Uterus (tissue), 4 donors: ENCODE measurements around the gene FEM1B. TPM values are rescaled to one million over a fixed set of nuclear protein-coding genes. Genes with fewer than 3 reads are reported as not detected.
A peak's percentile ranks its signal among the peaks of the same experiment; 100 is the strongest.

Experiments
- DNase-seq, 2 donors: peaks; one replicate each; pipeline ENCODE4 v3.0.0-alpha.2; 2019 to 2020
- H3K27ac ChIP-seq, 2 donors: fragments of 200-600 bp; sonication (generic); 1 replicate in 1 of 2; 2 replicates in 1 of 2; pipeline ENCODE4 v1.5.1; 2016 to 2018
- H3K27me3 ChIP-seq, 2 donors: fragments of 200-600 bp; sonication (generic); one replicate each; pipeline ENCODE4 v1.5.1; 2018 to 2019; ENCODE audit warnings: control low read depth in 1 of 2
- H3K36me3 ChIP-seq, 2 donors: fragments of 200-600 bp; sonication (generic); one replicate each; pipeline ENCODE4 v1.5.1; 2019; ENCODE audit warnings: control low read depth in 1 of 2
- H3K4me1 ChIP-seq, 2 donors: fragments of 200-600 bp; sonication (generic); one replicate each; pipeline ENCODE4 v1.5.1; 2018 to 2019; ENCODE audit warnings: control low read depth in 1 of 2
- H3K4me3 ChIP-seq, 2 donors: fragments of 200-600 bp; sonication (generic); 1 replicate in 1 of 2; 2 replicates in 1 of 2; pipeline ENCODE4 v1.5.1; 2018 to 2019; ENCODE audit warnings: mild to moderate bottlenecking in 1 of 2
- H3K9me3 ChIP-seq, 2 donors: fragments of 200-600 bp; sonication (generic); one replicate each; pipeline ENCODE4 v1.5.1; 2019; ENCODE audit warnings: control low read depth in 1 of 2
- POLR2A ChIP-seq, 2 donors: fragments of 450-650 bp; IDR thresholded peaks; one replicate each; pipeline ENCODE4 v1.6.1; 2016; ENCODE audit warnings: antibody characterized with exemption in 2 of 2, mild to moderate bottlenecking in 1 of 2, moderate library complexity in 1 of 2
- intact Hi-C: fragments of 100-400 bp; cut with DNase I; formaldehyde crosslinking; loops from one replicate; pipeline ENCODE4 v1.15.1; 2023; ENCODE audit warnings: low total_unique reads
- total RNA-seq, 4 donors: library from RNA; depleted of rRNA in 3 of 4; stranded (reverse); fragments of >200 nt in 3 of 4; gene quantifications; one replicate each; pipeline versions ENCODE4 v1.1.0 to v1.2.4, GENCODE V29; 2014 to 2023
- TF ChIP-seq, protein P1 (sequence below), 4 experiments: fragments of 200-600 bp in 2 of 4; fragments of 450-650 bp in 2 of 4; sonication (generic) in 2 of 4; IDR thresholded peaks; one replicate each; pipeline ENCODE4 v1.5.1; 2016 to 2019; ENCODE audit warnings: antibody characterized with exemption in 4 of 4, mild to moderate bottlenecking in 2 of 4, moderate library complexity in 1 of 4
- donor health status: DM: yes; HTN: yes; CAD: no.

The FEM1B gene
- total RNA-seq, 4 donors from 2014 or later: 39.4 to 130 (median 77.4) TPM

DNA sequence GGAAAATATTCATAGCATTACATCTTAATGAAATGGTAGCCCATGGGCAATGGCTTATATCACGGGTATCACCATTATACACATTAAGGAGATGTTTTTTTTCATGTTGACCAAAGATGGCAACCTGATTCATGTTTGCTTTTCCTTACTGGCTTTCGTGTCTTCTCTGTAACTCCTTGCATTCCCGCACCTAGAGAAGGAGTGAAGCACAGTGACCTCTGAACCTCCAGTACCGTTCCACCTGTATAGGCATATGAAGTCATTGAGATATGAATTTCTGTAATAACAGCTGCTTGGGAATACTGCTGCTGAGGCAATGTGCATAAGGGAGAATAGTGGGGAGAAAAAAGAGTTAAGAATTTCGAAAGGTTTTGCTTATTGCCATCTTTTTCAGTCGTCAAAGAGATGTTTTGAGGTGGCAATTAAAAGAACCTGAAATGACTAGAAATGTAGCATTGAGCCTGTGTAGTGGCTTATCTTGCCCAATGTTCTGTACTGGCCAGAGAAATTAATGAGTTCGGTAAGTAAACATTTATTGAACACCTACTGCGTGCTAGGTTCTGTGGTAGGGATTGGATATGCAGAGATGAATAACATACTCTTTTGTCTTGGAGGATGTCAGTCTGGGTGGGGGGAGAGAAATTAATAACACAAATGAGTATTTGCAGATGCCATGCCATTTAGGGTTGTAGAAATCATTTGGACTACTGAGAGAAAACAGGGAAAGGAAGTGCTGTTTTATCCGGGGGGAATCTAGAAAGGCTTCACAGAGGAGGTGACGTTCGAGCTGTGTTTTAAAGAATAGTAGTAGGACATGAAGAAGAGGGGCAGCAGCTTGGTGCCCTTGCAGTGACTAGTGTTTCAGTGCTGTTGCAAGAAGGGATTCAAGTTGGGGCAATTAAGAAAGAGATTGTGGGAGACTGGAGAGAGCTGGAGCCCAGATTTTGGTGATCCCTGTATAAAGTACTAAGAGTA is 2.5 kb downstream of the FEM1B start:
- intact Hi-C loops: no loop called here
- TF ChIP-seq, protein P1, sequence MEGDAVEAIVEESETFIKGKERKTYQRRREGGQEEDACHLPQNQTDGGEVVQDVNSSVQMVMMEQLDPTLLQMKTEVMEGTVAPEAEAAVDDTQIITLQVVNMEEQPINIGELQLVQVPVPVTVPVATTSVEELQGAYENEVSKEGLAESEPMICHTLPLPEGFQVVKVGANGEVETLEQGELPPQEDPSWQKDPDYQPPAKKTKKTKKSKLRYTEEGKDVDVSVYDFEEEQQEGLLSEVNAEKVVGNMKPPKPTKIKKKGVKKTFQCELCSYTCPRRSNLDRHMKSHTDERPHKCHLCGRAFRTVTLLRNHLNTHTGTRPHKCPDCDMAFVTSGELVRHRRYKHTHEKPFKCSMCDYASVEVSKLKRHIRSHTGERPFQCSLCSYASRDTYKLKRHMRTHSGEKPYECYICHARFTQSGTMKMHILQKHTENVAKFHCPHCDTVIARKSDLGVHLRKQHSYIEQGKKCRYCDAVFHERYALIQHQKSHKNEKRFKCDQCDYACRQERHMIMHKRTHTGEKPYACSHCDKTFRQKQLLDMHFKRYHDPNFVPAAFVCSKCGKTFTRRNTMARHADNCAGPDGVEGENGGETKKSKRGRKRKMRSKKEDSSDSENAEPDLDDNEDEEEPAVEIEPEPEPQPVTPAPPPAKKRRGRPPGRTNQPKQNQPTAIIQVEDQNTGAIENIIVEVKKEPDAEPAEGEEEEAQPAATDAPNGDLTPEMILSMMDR (IDR thresholded peaks at IDR 0.05): no peak
- TF ChIP-seq POLR2A (IDR thresholded peaks at IDR 0.05): no peak
- Histone ChIP-seq H3K4me1 (peaks cover 0 to 4% of the 10 kb centered on the region in 2 donors), H3K27ac (peak overlapping the region; percentile 99), H3K9me3 (no peaks in the 10 kb centered on the region), H3K4me3 (peak overlapping the region; percentile 80 to 83), H3K36me3 (no peaks in the 10 kb centered on the region), H3K27me3 (no peaks in the 10 kb centered on the region)
- no peak for DNase-seq

DNA sequence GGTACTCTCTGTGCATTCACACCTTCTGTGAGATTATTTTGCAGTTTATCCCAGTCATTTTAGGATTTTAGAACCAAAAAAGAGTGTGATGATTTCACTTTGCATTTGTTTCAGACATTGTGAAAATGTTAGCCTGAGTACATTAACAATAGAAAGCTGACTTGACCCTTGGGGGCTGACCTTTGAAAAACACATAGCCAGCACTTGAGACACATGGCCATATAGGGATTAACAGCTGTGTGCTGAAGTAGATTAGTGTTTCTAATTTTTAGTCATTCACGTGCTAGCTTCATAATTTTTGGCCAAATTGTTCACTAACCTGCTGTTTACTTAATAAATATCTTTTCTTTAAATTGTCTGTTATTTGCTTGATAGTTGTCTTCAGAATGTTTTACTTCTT is 3.5 kb downstream of the FEM1B start:
- Histone ChIP-seq H3K27me3 (no peaks in the 10 kb centered on the region), H3K36me3 (no peaks in the 10 kb centered on the region), H3K4me1 (peaks cover 0 to 4% of the 10 kb centered on the region in 2 donors), H3K9me3 (no peaks in the 10 kb centered on the region), H3K27ac (peak overlapping the region; percentile 99), H3K4me3 (peak overlapping the region; percentile 80 to 83)
- intact Hi-C loops: no loop called here
- no peak for TF ChIP-seq POLR2A (IDR thresholded peaks at IDR 0.05)
- TF ChIP-seq, protein P1 (IDR thresholded peaks at IDR 0.05): no peak
- no peak for DNase-seq

DNA sequence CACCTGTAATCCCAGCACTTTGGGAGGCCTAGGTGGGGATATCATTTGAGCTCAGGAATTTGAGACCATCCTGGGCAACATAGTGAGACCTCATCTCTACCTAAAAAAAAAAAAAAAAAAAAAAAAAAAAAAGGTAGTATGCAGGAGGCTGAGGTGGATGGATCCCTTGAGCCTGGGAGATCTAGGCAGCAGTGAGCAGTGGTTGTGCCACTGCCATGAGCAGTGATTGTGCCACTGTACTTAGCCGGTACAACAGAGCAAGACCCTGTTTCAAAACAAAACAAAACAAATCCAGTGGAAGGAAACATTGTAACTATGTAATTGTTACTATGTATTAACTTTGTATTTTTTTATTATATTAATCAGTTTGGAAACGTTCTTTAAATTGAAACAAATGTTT is 5.9 kb downstream of the FEM1B start:
- H3K4me1 ChIP-seq: no peaks in the 10 kb centered on the region
- H3K36me3 ChIP-seq: no peaks in the 10 kb centered on the region
- DNase-seq: no peak
- TF ChIP-seq, protein P1 (IDR thresholded peaks at IDR 0.05): no peak
- no peak for TF ChIP-seq POLR2A (IDR thresholded peaks at IDR 0.05)
- H3K4me3 ChIP-seq: no peak overlapping the region
- no peaks in the 10 kb centered on the region for H3K9me3 ChIP-seq
- intact Hi-C loops: no loop called here
- peak overlapping the region in 1 of 2 donors; percentile 99 for H3K27ac ChIP-seq
- no peaks in the 10 kb centered on the region for H3K27me3 ChIP-seq

DNA sequence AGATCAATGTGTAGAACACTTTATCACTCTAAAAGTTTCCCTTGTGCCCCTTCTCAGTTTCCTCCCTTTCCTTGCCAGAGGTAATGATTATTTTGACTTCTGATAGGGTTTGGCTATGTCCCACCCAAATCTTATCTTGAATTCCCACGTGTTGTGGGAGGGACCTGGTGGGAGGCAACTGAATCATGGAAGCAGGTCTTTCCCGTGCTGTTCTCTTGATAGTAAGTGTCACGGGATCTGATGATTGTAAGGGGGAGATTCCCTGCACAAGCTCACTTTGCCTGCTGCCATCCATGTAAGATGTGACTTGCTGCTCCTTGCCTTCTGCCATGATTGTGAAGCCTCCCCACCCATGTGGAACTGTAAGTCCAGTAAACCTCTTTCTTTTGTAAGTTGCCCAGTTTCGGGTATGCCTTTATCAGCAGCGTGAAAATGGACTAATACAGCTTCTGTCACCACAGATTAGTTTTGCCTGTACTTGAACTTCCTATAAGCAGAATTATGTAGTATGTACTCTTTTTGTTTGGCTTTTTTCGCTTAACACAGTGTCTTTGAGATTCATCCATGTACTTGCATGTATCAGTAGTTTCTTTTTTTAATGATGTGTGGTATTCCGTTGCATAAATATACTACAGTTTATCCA is 7.2 kb downstream of the FEM1B start:
- H3K27ac ChIP-seq: peak overlapping the region in 1 of 2 donors; percentile 8

More for the DNA sequence above, 7.2 kb downstream of the FEM1B start:
- DNase-seq: no peak
- no peak for TF ChIP-seq POLR2A (IDR thresholded peaks at IDR 0.05)
- TF ChIP-seq, protein P1 (IDR thresholded peaks at IDR 0.05): no peak
- Histone ChIP-seq H3K4me1 (no peaks in the 10 kb centered on the region), H3K4me3 (no peak overlapping the region), H3K27me3 (no peaks in the 10 kb centered on the region), H3K36me3 (no peaks in the 10 kb centered on the region), H3K9me3 (no peaks in the 10 kb centered on the region)
- intact Hi-C loops: no loop called here
